ENCODE results near the gene TSSK3.

The TSSK3 gene

GRCh38 chr1:32349211-32349708, 13.1 kb upstream of the TSSK3 start:
- DNase-seq (ENCODE audit: low read depth, low spot score), result peak; percentile 89
- TF ChIP-seq CTCF (IDR thresholded peaks at IDR 0.05; ENCODE audit: low read depth, low read length), result no peak
- in situ Hi-C loops (cut with HindIII; ENCODE audit: low sequenced_read_pairs), result no loop called here
- no peak overlapping the region for H3K4me3 ChIP-seq (ENCODE audit: low read depth, low read length)

GRCh38 chr1:32350785-32351398, 11.4 kb upstream of the TSSK3 start:
- no peak for DNase-seq (ENCODE audit: low read depth, low spot score)
- TF ChIP-seq CTCF (IDR thresholded peaks at IDR 0.05; ENCODE audit: low read depth, low read length), result peak; percentile 58
- peak overlapping the region; percentile 55 for H3K4me3 ChIP-seq (ENCODE audit: low read depth, low read length)
- in situ Hi-C loops (cut with HindIII; ENCODE audit: low sequenced_read_pairs), result no loop called here

- in situ Hi-C loops (cut with HindIII; ENCODE audit: low sequenced_read_pairs), result no loop called here
- H3K4me3 ChIP-seq (ENCODE audit: low read depth, low read length), result peak overlapping the region; percentile 55
- DNase-seq (ENCODE audit: low read depth, low spot score), result peak; percentile 93
- no peak for TF ChIP-seq CTCF (IDR thresholded peaks at IDR 0.05; ENCODE audit: low read depth, low read length)
Measured at GRCh38 chr1:32351399-32352238, 10.7 kb upstream of the TSSK3 start.

GRCh38 chr1:32352239-32352745, 10.0 kb upstream of the TSSK3 start:
- no peak for DNase-seq (ENCODE audit: low read depth, low spot score)
- in situ Hi-C loops (cut with HindIII; ENCODE audit: low sequenced_read_pairs), result no loop called here
- no peak for TF ChIP-seq CTCF (IDR thresholded peaks at IDR 0.05; ENCODE audit: low read depth, low read length)
- peak overlapping the region; percentile 55 for H3K4me3 ChIP-seq (ENCODE audit: low read depth, low read length)

GRCh38 chr1:32352831-32353383, 9.4 kb upstream of the TSSK3 start:
- no peak for TF ChIP-seq CTCF (IDR thresholded peaks at IDR 0.05; ENCODE audit: low read depth, low read length)
- in situ Hi-C loops (cut with HindIII; ENCODE audit: low sequenced_read_pairs), result no loop called here

GRCh38 chr1:32353431-32353830, 8.9 kb upstream of the TSSK3 start:
- no peak overlapping the region for H3K4me3 ChIP-seq (ENCODE audit: low read depth, low read length)
- in situ Hi-C loops (cut with HindIII; ENCODE audit: low sequenced_read_pairs), result no loop called here

More at GRCh38 chr1:32352831-32353383, 9.4 kb upstream of the TSSK3 start:
- DNase-seq (ENCODE audit: low read depth, low spot score), result no peak
- no peak overlapping the region for H3K4me3 ChIP-seq (ENCODE audit: low read depth, low read length)

More at GRCh38 chr1:32353431-32353830, 8.9 kb upstream of the TSSK3 start:
- TF ChIP-seq CTCF (IDR thresholded peaks at IDR 0.05; ENCODE audit: low read depth, low read length), result no peak
- no peak for DNase-seq (ENCODE audit: low read depth, low spot score)

All from astrocyte of the spinal cord (primary cell).